Right lobe of liver (tissue), 6 donors: ENCODE results near the gene BABAM1. TPM values are rescaled to one million over a fixed set of nuclear protein-coding genes. Genes with fewer than 3 reads are reported as not detected.

Source experiments
- ATAC-seq, 4 donors: fragments of 200-7000 bp; cut with Tn5 transposase; one replicate each; pipeline ENCODE4 v1.9.1; 2020; ENCODE audit warnings: mild to moderate bottlenecking in 4 of 4, moderate library complexity in 4 of 4
- DNase-seq, 3 donors: peaks; one replicate each; pipeline ENCODE4 v3.0.0-alpha.2; 2020
- H3K27ac ChIP-seq, 3 donors: fragments of 200-600 bp; one replicate each; pipeline ENCODE4 v1.8.0; 2022
- H3K27me3 ChIP-seq, 2 donors: fragments of 200-600 bp; one replicate each; pipeline ENCODE4 v1.8.0; 2022
- H3K36me3 ChIP-seq, 4 donors: fragments of 200-600 bp; sonication (generic) in 1 of 4; one replicate each; pipeline versions ENCODE4 v1.5.1 to v1.8.0; 2017 to 2022; ENCODE audit warnings: control low read depth in 1 of 4
- H3K4me1 ChIP-seq, 4 donors: fragments of 200-600 bp; sonication (generic) in 1 of 4; one replicate each; pipeline versions ENCODE4 v1.5.1 to v1.8.0; 2017 to 2022; ENCODE audit warnings: control low read depth in 1 of 4
- H3K4me3 ChIP-seq, 3 donors: fragments of 200-600 bp; one replicate each; pipeline ENCODE4 v1.8.0; 2022
- H3K9me3 ChIP-seq, 4 donors: fragments of 200-600 bp; sonication (generic) in 1 of 4; one replicate each; pipeline versions ENCODE4 v1.5.1 to v1.8.0; 2017 to 2022; ENCODE audit warnings: control low read depth in 1 of 4
- CTCF ChIP-seq, 4 donors: fragments of 200-600 bp in 3 of 4; fragments of 450-650 bp in 1 of 4; IDR thresholded peaks; one replicate each; pipeline versions ENCODE4 v1.5.1 to v1.8.0; 2016 to 2022; ENCODE audit warnings: antibody characterized with exemption in 4 of 4, mild to moderate bottlenecking in 2 of 4
- POLR2A ChIP-seq: fragments of 450-650 bp; IDR thresholded peaks from one replicate; pipeline ENCODE4 v1.6.1; 2017; ENCODE audit warnings: antibody characterized with exemption, mild to moderate bottlenecking
- WGBS: methylation state at CpG from one replicate; pipeline ENCODE4 v1.1.6; 2018; ENCODE audit warnings: low coverage, low lambda C conversion rate; ENCODE audit not compliant: insufficient coverage; ENCODE audit errors: missing lambda C conversion rate; 5-methylcytosine and 5-hydroxymethylcytosine counted together
- intact Hi-C, 2 donors: fragments of 100-400 bp; cut with DNase I; formaldehyde crosslinking; loops; one replicate each; pipeline versions ENCODE4 v1.11.2 to v1.14.1; 2022
- total RNA-seq, 6 experiments: library from RNA; depleted of rRNA in 2 of 6; stranded (reverse); fragments of >200 nt in 2 of 6; fragmentation: NEBNext Ultra II Directional in 3 of 6; extraction: Animal tissue kit (Norgen Biotek cat#: 25700) in 3 of 6; gene quantifications; one replicate each; pipeline versions ENCODE4 v1.1.0 to v1.2.4, GENCODE V29; 2016 to 2023
- donor health status: DM: no; HTN: yes; CAD: no.
- donor health status: DM: no; HTN: no; CAD: no.
- donor health status: DM: no; HTN: no; CAD: no.
- donor health status: DM: no; HTN: yes; CAD: no.
- donor health status: DM: no; HTN: yes; CAD: no.

The BABAM1 gene
- total RNA-seq, 6 experiments from 2014 or later, result 29.2 to 51.3 (median 37.9) TPM

GRCh38 chr19:17279436-17279835 lies 12.2 kb downstream of the BABAM1 start:
- H3K4me1 ChIP-seq, result peaks cover 0 to 14% (median 6%) of the 10 kb centered on the region in 4 donors
- TF ChIP-seq POLR2A (no peak), CTCF (IDR thresholded peaks at IDR 0.05) (no peak)

GRCh38 chr19:17281391-17282304 lies 14.4 kb downstream of the BABAM1 start, which contains the start of gene ANKLE1:
ANKLE1 (plus strand) TSS chr19:17281901; CDS start chr19:17281921, 20 bp downstream.
- DNase-seq, result peak; percentile 44 to 63 (median 50)
- Histone ChIP-seq H3K4me1 (peaks cover 0 to 14% (median 6%) of the 10 kb centered on the region in 4 donors), H3K27ac (no peak within 1 kb of the TSS), H3K4me3 (peak within 1 kb of the TSS; percentile 14 to 38 (median 25)), H3K27me3 (no peaks in the 10 kb centered on the region), H3K9me3 (no peaks in the 10 kb centered on the region), H3K36me3 (peaks cover 0 to 6% (median 0%) of the 10 kb centered on the region in 4 donors)
- no peak for TF ChIP-seq POLR2A
- no peak for TF ChIP-seq CTCF (IDR thresholded peaks at IDR 0.05)
- WGBS, result 33% methylated on average over 5 of the region's 75 CpGs
- ATAC-seq, result peak in 3 of 4 donors; percentile 13 to 15 (median 14)
- intact Hi-C loops, result loop anchor here (5.0 to 10.0 kb wide), 2 partner anchors 214 to 217 kb away; no protein-coding TSS in a partner anchor

More at GRCh38 chr19:17279436-17279835, 12.2 kb downstream of the BABAM1 start:
- H3K36me3 ChIP-seq, result peaks cover 0 to 16% (median 0%) of the 10 kb centered on the region in 4 donors
- no peak for ATAC-seq
- H3K9me3 ChIP-seq, result no peaks in the 10 kb centered on the region
- intact Hi-C loops, result no loop called here
- H3K27ac ChIP-seq, result no peak overlapping the region
- no peak for DNase-seq
- 71% methylated on average over 3 of the region's 3 CpGs for WGBS
- H3K27me3 ChIP-seq, result no peaks in the 10 kb centered on the region
- H3K4me3 ChIP-seq, result no peak overlapping the region

GRCh38 chr19:17282488-17283125 lies 15.4 kb downstream of the BABAM1 start:
- peak; percentile 93 to 99 (median 94) for TF ChIP-seq CTCF (IDR thresholded peaks at IDR 0.05)
- no peak for TF ChIP-seq POLR2A
- H3K9me3 ChIP-seq, result no peaks in the 10 kb centered on the region
- H3K27me3 ChIP-seq, result no peaks in the 10 kb centered on the region
- no peak overlapping the region for H3K27ac ChIP-seq
- intact Hi-C loops, result loop anchor here (5.0 to 10.0 kb wide), 2 partner anchors 215 to 218 kb away; no protein-coding TSS in a partner anchor
- peak; percentile 97 to 100 (median 98) for ATAC-seq
- H3K36me3 ChIP-seq, result peaks cover 0 to 2% (median 0%) of the 10 kb centered on the region in 4 donors
- WGBS, result 16% methylated on average over 5 of the region's 45 CpGs
- H3K4me1 ChIP-seq, result peaks cover 0 to 14% (median 6%) of the 10 kb centered on the region in 4 donors
- peak overlapping the region in 2 of 3 donors; percentile 25 to 38 for H3K4me3 ChIP-seq
- DNase-seq, result peak; percentile 86 to 89 (median 86)

- ATAC-seq (no peak), DNase-seq (no peak)
- Histone ChIP-seq H3K27me3 (no peaks in the 10 kb centered on the region), H3K4me3 (no peak overlapping the region), H3K36me3 (no peaks in the 10 kb centered on the region), H3K27ac (no peak overlapping the region), H3K9me3 (no peaks in the 10 kb centered on the region), H3K4me1 (peaks cover 0 to 14% (median 6%) of the 10 kb centered on the region in 4 donors)
- no peak for TF ChIP-seq CTCF (IDR thresholded peaks at IDR 0.05)
- 60% methylated on average over 1 of the region's 7 CpGs for WGBS
- intact Hi-C loops, result loop anchor here (5.0 to 10.0 kb wide), 2 partner anchors 216 to 219 kb away; no protein-coding TSS in a partner anchor
Observed at GRCh38 chr19:17283504-17283996, 16.3 kb downstream of the BABAM1 start.
